ENCODE results near the gene SIRPG.

DNA sequence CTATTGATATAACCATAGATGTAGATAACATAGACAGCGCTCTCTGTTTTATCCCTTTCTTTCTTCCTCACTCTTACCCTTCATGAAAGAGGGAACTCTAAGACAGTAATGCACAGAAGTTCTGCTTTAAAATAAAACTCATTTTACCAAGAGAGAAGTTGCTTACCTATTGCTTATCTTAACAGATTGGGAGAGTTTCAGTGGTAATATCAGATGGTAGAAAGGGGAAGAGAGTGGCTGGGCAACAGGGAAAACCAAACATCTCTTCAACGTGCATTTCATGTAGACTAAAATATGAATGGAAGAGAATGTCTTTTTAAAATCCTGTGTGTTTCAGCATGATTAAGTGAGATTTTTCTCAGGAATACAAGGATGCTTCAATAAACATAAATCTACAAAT is 45.3 kb upstream of the SIRPG start:
- no peak for TF ChIP-seq FOXM1 (IDR thresholded peaks at IDR 0.05; ENCODE audit: borderline replicate concordance, low read depth)
- TF ChIP-seq EP300 (IDR thresholded peaks at IDR 0.05; ENCODE audit: borderline replicate concordance), result no peak
- no peak for TF ChIP-seq TCF12 (IDR thresholded peaks at IDR 0.05; ENCODE audit: low read depth)
- TF ChIP-seq TAF1 (IDR thresholded peaks at IDR 0.05; ENCODE audit: low read depth), result no peak
- no peak for TF ChIP-seq CEBPB (IDR thresholded peaks at IDR 0.05)
- TF ChIP-seq CREB1 (IDR thresholded peaks at IDR 0.05; ENCODE audit: low read depth), result no peak
- no peak for TF ChIP-seq ZBTB7A (IDR thresholded peaks at IDR 0.05; ENCODE audit: low read depth)
- no peak for TF ChIP-seq RAD21 (IDR thresholded peaks at IDR 0.05; ENCODE audit: low read depth)
